IMR-90 (cell line): ENCODE data around the gene KPNA1. TPM values are rescaled to one million over a fixed set of nuclear protein-coding genes. Genes with fewer than 3 reads are reported as not detected.
A peak's percentile ranks its signal among the peaks of the same experiment; 100 is the strongest.

ENCODE experiments used
- ATAC-seq: fragments of 200-7000 bp; cut with Tn5 transposase; 2 replicates; pipeline ENCODE4 v1.9.1; 2020; ENCODE audit warnings: low read depth, mild to moderate bottlenecking, moderate library complexity
- BruUV-seq: library from RNA; stranded (reverse); fragments of 400-500 nt; replicated peaks from 2 replicates; lab custom pipeline; 2021; lab: Mats Ljungman, UMichigan
- CTCF ChIA-PET: fragments of 300-600 bp; formaldehyde crosslinking; extraction: SDS; loops from one replicate; lab custom pipeline; 2021; ENCODE audit warnings: antibody characterized with exemption; lab: Yijun Ruan, JAX
- POLR2A ChIA-PET: fragments of 300-600 bp; sonication (Branson Sonifier 250); formaldehyde crosslinking; loops from one replicate; lab custom pipeline; 2022; ENCODE audit warnings: antibody characterized with exemption; ENCODE audit not compliant: unreplicated experiment; lab: Charles Lee
- DNase-seq: peaks from one replicate; pipeline ENCODE4 v3.0.0; 2013
- H2AFZ ChIP-seq: replicated peaks from 2 replicates; pipeline ENCODE3; 2013; ENCODE audit warnings: low read length, mild to moderate bottlenecking; ENCODE audit not compliant: poor library complexity
- H2AK5ac ChIP-seq: 2 replicates; pipeline ENCODE4 v1.6.1; 2013; ENCODE audit warnings: low read depth, low read length, inconsistent platforms
- H2AK9ac ChIP-seq: replicated peaks from 2 replicates; pipeline ENCODE3; 2013; ENCODE audit warnings: mild to moderate bottlenecking, low read depth, low read length, moderate library complexity; ENCODE audit not compliant: poor library complexity
- H2BK120ac ChIP-seq: 2 replicates; pipeline ENCODE4 v1.6.1; 2013; ENCODE audit warnings: low read depth, low read length, inconsistent platforms
- H2BK15ac ChIP-seq: 3 replicates; pipeline ENCODE4 v1.6.1; 2013; ENCODE audit warnings: low read depth, low read length, inconsistent platforms
- H2BK20ac ChIP-seq: 2 replicates; pipeline ENCODE4 v1.6.1; 2013; ENCODE audit warnings: low read depth, mild to moderate bottlenecking, inconsistent platforms, low read length, moderate library complexity
- H2BK5ac ChIP-seq: 2 replicates; pipeline ENCODE4 v1.6.1; 2013; ENCODE audit warnings: mild to moderate bottlenecking, low read depth, low read length, inconsistent platforms; ENCODE audit not compliant: poor library complexity, severe bottlenecking
- H3K14ac ChIP-seq: replicated peaks from 2 replicates; pipeline ENCODE4 v1.6.1; 2013; ENCODE audit warnings: low read depth, low read length, inconsistent platforms
- H3K18ac ChIP-seq: 2 replicates; pipeline ENCODE4 v1.6.1; 2013; ENCODE audit warnings: low read depth, low read length, control low read depth
- H3K23ac ChIP-seq: 2 replicates; pipeline ENCODE4 v1.6.1; 2013; ENCODE audit warnings: low read depth, low read length, inconsistent platforms
- H3K27ac ChIP-seq: 2 replicates; pipeline ENCODE4 v1.5.1; 2013; ENCODE audit warnings: mild to moderate bottlenecking, control low read depth, low read length; ENCODE audit not compliant: insufficient read depth
- H3K27me3 ChIP-seq: 2 replicates; pipeline ENCODE4 v1.6.1; 2013; ENCODE audit warnings: low read length; ENCODE audit not compliant: control insufficient read depth, insufficient read depth
- H3K36me3 ChIP-seq: 2 replicates; pipeline ENCODE4 v1.6.1; 2013; ENCODE audit warnings: low read length, mixed read lengths; ENCODE audit not compliant: control insufficient read depth, insufficient read depth
- H3K4ac ChIP-seq: 2 replicates; pipeline ENCODE4 v1.6.1; 2013; ENCODE audit warnings: low read depth, low read length, inconsistent platforms
- H3K4me1 ChIP-seq: 2 replicates; pipeline ENCODE4 v1.6.1; 2013; ENCODE audit warnings: low read length, mixed read lengths; ENCODE audit not compliant: control insufficient read depth, insufficient read depth
- H3K4me2 ChIP-seq: 2 replicates; pipeline ENCODE4 v1.6.1; 2013; ENCODE audit warnings: low read depth, mild to moderate bottlenecking, control low read depth, low read length, moderate library complexity
- H3K4me3 ChIP-seq: 2 replicates; pipeline ENCODE4 v1.5.1; 2013; ENCODE audit warnings: low read depth, mild to moderate bottlenecking, control low read depth, low read length, moderate library complexity; ENCODE audit not compliant: insufficient read depth
- H3K56ac ChIP-seq: 2 replicates; pipeline ENCODE4 v1.6.1; 2013; ENCODE audit warnings: low read length, inconsistent platforms; ENCODE audit not compliant: insufficient read depth; ENCODE audit errors: extremely low read depth
- H3K79me1 ChIP-seq, 2 experiments: 2 replicates each; pipeline ENCODE4 v1.6.1; 2013; ENCODE audit warnings: low read length in 2 of 2, inconsistent platforms in 1 of 2, low read depth in 1 of 2
- H3K9ac ChIP-seq: 2 replicates; pipeline ENCODE4 v1.6.1; 2013; ENCODE audit warnings: low read depth, low read length, control low read depth
- H3K9me1 ChIP-seq: 2 replicates; pipeline ENCODE4 v1.6.1; 2013; ENCODE audit warnings: low read length, inconsistent platforms; ENCODE audit not compliant: insufficient read depth
- H3K9me3 ChIP-seq: 2 replicates; pipeline ENCODE4 v1.6.1; 2013; ENCODE audit warnings: low read length; ENCODE audit not compliant: control insufficient read depth, insufficient read depth
- H4K20me1 ChIP-seq: 2 replicates; pipeline ENCODE4 v1.6.1; 2013; ENCODE audit warnings: low read length, inconsistent platforms; ENCODE audit not compliant: insufficient read depth
- H4K5ac ChIP-seq: 2 replicates; pipeline ENCODE4 v1.6.1; 2013; ENCODE audit warnings: mild to moderate bottlenecking, low read depth, low read length, control low read depth
- H4K8ac ChIP-seq, 2 experiments: 2 replicates each; pipeline ENCODE4 v1.6.1; 2013; ENCODE audit warnings: low read depth in 2 of 2, low read length in 2 of 2, control low read depth in 1 of 2, inconsistent platforms in 1 of 2
- H4K91ac ChIP-seq: 2 replicates; pipeline ENCODE4 v1.6.1; 2013; ENCODE audit warnings: low read depth, low read length, inconsistent platforms; ENCODE audit not compliant: insufficient read depth
- BHLHE40 ChIP-seq: fragments of 150-350 bp; IDR thresholded peaks from 2 replicates; pipeline ENCODE4 v1.6.1; 2016; ENCODE audit warnings: mild to moderate bottlenecking, low read depth, low read length
- CEBPB ChIP-seq: IDR thresholded peaks from 2 replicates; pipeline ENCODE4 v1.6.1; 2012; ENCODE audit warnings: low read depth, low read length, improper control_type of control experiment
- FOS ChIP-seq: fragments of 150-350 bp; IDR thresholded peaks from 2 replicates; pipeline ENCODE4 v1.6.1; 2016; ENCODE audit warnings: low read depth, low read length
- MAFK ChIP-seq: IDR thresholded peaks from 2 replicates; pipeline ENCODE4 v1.6.1; 2012; ENCODE audit warnings: low read depth, low read length, improper control_type of control experiment
- POLR2A ChIP-seq: IDR thresholded peaks from 2 replicates; pipeline ENCODE4 v1.6.1; 2012; ENCODE audit warnings: mild to moderate bottlenecking, low read depth, low read length
- RAD21 ChIP-seq: IDR thresholded peaks from 2 replicates; pipeline ENCODE4 v1.6.1; 2012; ENCODE audit warnings: low read length, improper control_type of control experiment
- WGBS, 2 experiments: methylation state at CpG; one replicate each; pipeline versions ENCODE4 v1.1.5 to v1.1.7; 2013; ENCODE audit warnings: missing lambda C conversion rate in 2 of 2; ENCODE audit not compliant: insufficient read length in 1 of 2; ENCODE audit errors: extremely low coverage in 2 of 2; 5-methylcytosine and 5-hydroxymethylcytosine counted together
- dilution Hi-C: fragments of 300-500 bp; cut with HindIII; formaldehyde crosslinking; loops from one replicate; pipeline ENCODE4 v1.14.3; 2018; ENCODE audit warnings: low sequenced_read_pairs; ENCODE audit not compliant: unreplicated experiment
- in situ Hi-C: fragments of 300-500 bp; cut with MboI; formaldehyde crosslinking; loops from 3 replicates; pipeline ENCODE4 v1.14.3; 2019; ENCODE audit warnings: low sequenced_read_pairs, inconsistent platforms, mixed read lengths
- intact Hi-C: fragments of 100-400 bp; cut with micrococcal nuclease; formaldehyde crosslinking; loops from 2 replicates; pipeline ENCODE4 v1.10.0; 2022
- polyA plus RNA-seq, 3 experiments: library from polyadenylated mRNA; depleted of rRNA; stranded (reverse); fragments of >200 nt; gene quantifications; 2 replicates each; pipeline ENCODE4 v1.2.3, GENCODE V29; 2012; ENCODE audit warnings: low replicate concordance in 1 of 3
- total RNA-seq: library from RNA; depleted of rRNA; stranded (reverse); fragments of >200 nt; gene quantifications from 2 replicates; pipeline ENCODE4 v1.2.3, GENCODE V29; 2012

The KPNA1 gene
- total and polyA plus RNA-seq, 2 of the 4 experiments (the other 2 are of a cell fraction) = 30.6 to 112 TPM

GRCh38 chr3:122533931-122534334 lies 19.2 kb upstream of the KPNA1 start:
- H2AK9ac ChIP-seq = no peak overlapping the region
- H3K9ac ChIP-seq = no peak overlapping the region
- ATAC-seq = peak; percentile 98
- H2BK5ac ChIP-seq = no peak overlapping the region
- no peak overlapping the region for H4K8ac ChIP-seq
- H3K27me3 ChIP-seq = no peaks in the 10 kb centered on the region
- H3K4me3 ChIP-seq = no peak overlapping the region
- no peak overlapping the region for H3K23ac ChIP-seq
- peaks cover 4% of the 10 kb centered on the region; the same call in 1 of the 2 replicates for H3K9me1 ChIP-seq
- H2AK5ac ChIP-seq = no peak overlapping the region
- no peak overlapping the region for H3K56ac ChIP-seq
- H3K14ac ChIP-seq = no peak overlapping the region
- POLR2A ChIA-PET = no interaction called here
- H2BK15ac ChIP-seq = no peak overlapping the region
- H3K18ac ChIP-seq = no peak overlapping the region
- H2BK120ac ChIP-seq = no peak overlapping the region
- no peaks in the 10 kb centered on the region for H3K9me3 ChIP-seq
- no peak overlapping the region for H4K91ac ChIP-seq
- CTCF ChIA-PET = interaction anchor here (0.6 kb wide), 1 partner anchor 13 kb away, joined by 5 read pairs; no protein-coding TSS in a partner anchor
- in situ Hi-C loops (no loop called here), dilution Hi-C loops (no loop called here), intact Hi-C loops (no loop called here)
- WGBS, 2 experiments = no CpG with 5 or more reads among the region's 1 CpG
- H3K36me3 ChIP-seq = peaks cover 12% of the 10 kb centered on the region
- H3K79me1 ChIP-seq = no peaks in the 10 kb centered on the region
- no peaks in the 10 kb centered on the region for H4K20me1 ChIP-seq
- no peak overlapping the region for H4K5ac ChIP-seq
- no TSS peak for BruUV-seq
- no peak overlapping the region for H3K27ac ChIP-seq
- peak; percentile 87 for DNase-seq
- no peak overlapping the region for H2AFZ ChIP-seq
- H3K4ac ChIP-seq = no peak overlapping the region
- TF ChIP-seq POLR2A = no peak
- no peak for TF ChIP-seq RAD21
- TF ChIP-seq BHLHE40 = no peak
- TF ChIP-seq CEBPB = peak; percentile 62
- no peak for TF ChIP-seq MAFK
- TF ChIP-seq FOS = peak; percentile 82
- no peak overlapping the region for H3K4me2 ChIP-seq
- H3K4me1 ChIP-seq = no peaks in the 10 kb centered on the region
- no peak overlapping the region for H2BK20ac ChIP-seq
